HG02798 (cell line): Measurements from ENCODE around the gene ACVR1.

Experiments used
- ATAC-seq: cut with Tn5 transposase; IDR thresholded peaks from one replicate; pipeline ENCODE4 v1.9.1; 2021; ENCODE audit warnings: mild to moderate bottlenecking; ENCODE audit not compliant: unreplicated experiment, poor library complexity

Gene ACVR1

DNA sequence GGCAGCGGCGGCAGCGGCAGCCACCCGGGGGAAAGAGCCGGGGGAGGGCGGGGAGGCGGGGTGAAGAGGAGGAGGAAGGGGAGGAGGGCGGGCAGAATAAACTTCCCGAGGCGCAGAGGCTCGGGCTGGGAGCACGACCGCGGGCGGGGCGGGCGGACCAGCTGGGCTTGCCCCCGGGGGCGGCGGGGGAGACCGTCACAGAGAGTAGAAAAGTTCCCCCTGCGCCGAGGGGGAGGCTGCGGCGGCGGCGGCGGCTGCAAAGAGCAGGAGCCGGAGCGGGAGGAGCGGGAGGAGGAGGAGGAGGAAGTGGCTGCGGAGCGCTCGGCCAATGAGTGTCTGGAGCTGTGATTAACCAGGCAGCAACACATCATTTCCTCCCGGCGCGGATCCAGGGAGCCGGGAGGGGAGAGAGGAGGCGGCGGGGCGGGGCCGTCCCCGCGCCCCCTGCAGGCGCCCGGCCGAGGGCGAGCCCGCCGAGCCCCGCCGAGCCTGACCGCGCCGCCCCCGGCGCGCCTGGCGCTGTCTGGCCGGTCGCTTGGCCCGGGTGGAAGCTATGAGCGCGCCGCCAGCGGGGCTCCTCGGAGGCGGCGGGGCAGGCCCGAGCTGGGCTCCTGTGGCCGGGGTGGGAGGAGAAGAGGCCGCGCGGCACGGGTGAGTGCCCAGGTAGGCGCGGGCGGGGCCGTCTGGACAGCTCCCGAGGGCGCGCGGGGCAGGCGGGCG is at the start of gene ACVR1:
ACVR1 (minus strand) TSS at position 265 of the 720 bp plus-strand sequence. CDS start 76,837 bp downstream, outside the sequence.
- ATAC-seq: peak; percentile 87

DNA sequence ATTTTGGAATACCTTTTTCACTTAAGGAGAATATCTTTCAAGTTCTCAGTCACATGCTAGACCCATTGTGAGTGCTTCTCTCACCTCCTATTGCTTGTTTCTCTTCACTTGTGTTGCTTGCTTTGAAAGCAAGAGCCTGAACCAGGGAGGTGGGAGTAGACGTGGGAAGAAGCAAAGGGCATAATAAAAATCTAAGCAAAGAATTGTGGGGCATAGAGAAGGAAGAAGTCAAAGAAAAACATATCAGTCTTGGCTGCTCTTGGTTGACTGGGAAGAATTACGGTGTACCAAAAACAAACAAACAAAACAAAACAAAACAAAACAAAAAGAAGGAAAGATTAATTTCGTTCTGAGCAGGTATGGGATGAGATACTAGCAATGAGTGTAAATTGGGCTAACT is 48.9 kb upstream of the ACVR1 start:
- no peak for ATAC-seq

DNA sequence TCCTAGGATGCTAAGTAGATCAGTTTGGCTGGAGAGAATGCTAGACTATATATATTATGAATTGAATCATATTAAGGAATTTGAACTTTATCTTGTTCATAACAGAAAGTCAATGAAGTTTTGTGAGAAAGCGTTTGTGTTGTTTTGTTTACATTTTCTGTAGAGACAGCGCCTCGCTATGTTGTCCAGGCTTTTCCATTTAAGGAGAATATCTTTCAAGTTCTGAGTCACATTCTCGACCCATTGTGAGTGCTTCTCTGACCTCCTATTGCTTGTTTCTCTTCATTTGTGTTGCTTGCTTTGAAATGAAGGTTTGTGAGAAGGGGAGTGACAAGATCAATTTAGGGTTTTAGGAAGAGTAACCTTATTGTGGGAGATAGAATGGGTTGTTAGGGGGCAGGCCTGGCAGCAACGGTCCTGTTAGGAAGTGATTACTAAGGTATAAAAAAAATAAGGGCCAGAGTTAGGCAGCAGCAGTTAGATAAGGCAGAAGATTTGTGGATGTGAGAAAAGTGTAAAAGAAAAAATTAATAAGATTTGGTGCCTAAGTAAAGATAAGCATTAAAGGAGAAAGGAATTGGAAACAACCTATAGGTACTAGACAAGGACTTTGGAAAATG is 47.6 kb upstream of the ACVR1 start:
- no peak for ATAC-seq

- no peak for ATAC-seq
Observed at GRCh38 chr2:157922815-157923214, 46.7 kb upstream of the ACVR1 start.

DNA sequence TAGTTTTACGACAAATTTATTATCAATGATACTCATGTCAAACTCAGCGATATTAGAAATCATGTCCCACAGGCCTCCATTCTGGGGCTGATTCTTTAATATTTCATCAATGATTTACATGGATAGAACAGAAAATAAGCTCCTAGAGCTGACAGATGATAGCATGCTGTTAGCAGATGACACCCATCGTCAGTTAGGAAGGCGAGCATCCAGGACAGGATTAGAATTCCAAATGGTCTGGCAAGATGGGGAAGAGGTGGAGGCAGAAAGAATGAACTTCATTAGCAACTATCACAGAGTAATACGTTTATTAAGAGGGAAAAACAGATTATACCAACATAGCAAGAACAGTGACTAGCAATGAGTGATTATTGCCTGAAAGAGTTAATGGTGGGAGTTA is 46.2 kb upstream of the ACVR1 start:
- ATAC-seq: no peak

DNA sequence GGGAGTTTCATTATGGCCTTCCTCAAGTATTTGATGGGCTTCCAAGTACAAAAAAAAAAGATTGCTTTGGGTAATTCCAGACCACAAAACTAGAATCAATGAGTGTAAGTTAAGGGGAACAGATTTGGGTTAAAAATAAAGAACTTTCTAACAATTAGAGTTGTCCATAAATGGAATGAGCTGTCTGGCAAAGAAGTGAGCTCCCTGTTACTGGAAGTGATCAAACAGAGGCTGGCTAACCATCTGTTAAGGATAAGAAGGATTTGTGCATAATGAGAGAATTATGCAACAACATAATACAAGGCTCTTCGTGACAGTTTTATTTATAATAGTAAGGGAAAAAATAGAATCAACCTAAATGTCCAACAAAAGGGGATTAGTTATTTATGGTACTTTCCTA is 44.6 kb upstream of the ACVR1 start:
- ATAC-seq: no peak

GRCh38 chr2:157919181-157919580 is 43.1 kb upstream of the ACVR1 start:
- no peak for ATAC-seq

GRCh38 chr2:157918319-157918718 is 42.2 kb upstream of the ACVR1 start:
- no peak for ATAC-seq

DNA sequence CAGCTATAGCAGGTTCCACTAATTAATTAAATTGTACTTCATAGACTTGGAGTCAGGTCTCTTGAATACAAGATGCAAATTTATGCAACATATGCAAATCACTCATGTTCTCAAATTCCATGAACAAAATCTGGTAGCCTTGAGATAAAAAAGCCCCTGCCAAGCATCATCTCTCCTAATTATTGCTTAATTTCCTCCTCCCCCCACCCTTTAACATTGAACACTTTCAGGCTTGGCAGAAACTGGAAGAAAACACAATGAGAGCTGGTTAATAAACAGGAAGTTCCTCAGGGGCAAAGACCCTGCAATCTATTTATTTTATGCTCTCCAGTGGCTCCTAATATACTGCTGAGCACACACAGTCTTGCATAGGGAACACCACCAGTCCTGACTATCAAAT is 35.6 kb upstream of the ACVR1 start:
- ATAC-seq: no peak

DNA sequence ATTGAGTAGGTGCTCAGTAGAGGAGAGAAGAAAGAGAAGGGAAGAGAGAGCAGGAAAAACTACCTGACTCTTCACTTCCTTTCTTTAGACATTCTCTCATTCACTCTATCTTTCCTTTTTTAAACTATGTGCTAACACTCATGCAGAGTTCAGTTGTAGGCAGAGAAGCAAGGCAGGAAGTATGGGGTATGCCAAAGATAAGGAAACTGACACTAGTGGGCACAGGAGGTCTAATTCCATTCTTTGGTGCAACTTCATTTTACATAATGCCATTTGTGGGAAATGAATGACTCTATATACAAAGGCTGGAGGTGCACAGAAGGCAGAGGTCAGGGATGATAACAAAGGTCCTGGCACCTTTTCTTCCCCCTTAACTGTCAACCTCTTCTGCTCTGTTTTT is 35.1 kb upstream of the ACVR1 start:
- ATAC-seq: no peak

DNA sequence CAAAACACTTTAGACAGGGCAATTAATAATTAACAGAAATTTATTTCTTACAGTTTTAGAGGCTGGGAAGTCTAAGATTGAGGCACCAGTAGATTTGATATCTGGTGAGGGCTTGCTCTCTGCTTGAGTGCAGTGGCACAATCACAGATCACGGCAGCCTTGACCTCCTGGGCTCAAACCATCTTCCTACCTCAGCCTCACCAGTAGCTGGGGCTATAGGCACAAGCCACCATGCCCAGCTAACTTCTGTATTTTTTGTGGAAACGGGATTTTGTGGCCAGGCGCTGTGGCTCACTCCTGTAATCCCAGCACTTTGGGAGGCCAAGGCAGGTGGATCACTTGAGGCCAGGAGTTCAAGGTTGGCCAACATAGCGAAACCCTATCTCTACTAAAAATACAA is 29.0 kb upstream of the ACVR1 start:
- no peak for ATAC-seq

GRCh38 chr2:157903626-157904025 is 27.5 kb upstream of the ACVR1 start:
- ATAC-seq: no peak

GRCh38 chr2:157903151-157903550 is 27.0 kb upstream of the ACVR1 start:
- ATAC-seq: no peak

DNA sequence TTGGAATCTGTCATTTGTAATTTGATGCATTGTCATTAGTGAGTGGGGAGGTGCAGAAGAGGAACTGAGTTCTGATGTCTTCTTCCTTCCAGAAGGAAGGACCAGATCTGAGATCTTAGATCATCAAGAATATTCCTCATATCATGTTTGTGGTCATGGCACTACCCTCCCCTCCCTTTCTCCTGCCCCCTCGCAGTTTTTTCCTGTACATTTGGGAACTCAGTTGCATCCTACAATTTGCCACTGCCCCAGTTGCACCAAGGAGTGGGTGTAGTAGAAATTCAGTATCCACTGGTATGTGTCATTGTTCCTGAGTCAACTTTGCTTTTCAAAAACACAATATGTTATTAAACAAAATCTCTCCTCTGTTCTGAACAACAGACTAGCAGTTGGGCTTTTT is 26.6 kb upstream of the ACVR1 start:
- ATAC-seq: no peak

DNA sequence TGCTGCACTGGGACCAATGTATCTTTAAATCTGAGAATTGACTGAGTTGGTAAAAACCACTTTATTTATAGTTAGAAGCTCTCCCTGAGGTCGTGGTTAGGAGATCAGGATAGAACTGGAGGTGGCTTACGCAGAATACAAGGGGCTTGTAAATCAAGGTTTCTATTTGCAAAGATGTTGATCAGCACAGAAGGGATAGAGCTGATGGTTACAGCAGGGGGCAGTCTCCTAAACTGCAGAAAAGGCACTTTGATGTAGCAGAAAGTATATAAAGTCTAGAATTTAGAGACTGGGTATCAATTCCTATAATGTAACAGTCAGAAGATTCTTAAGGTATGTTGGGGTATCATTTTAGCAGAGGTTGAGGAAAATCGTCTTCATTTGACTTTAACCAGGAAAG is 25.2 kb upstream of the ACVR1 start:
- no peak for ATAC-seq

- ATAC-seq: no peak
Observed at GRCh38 chr2:157900684-157901083, 24.6 kb upstream of the ACVR1 start.

- ATAC-seq: no peak
Observed at GRCh38 chr2:157900203-157900602, 24.1 kb upstream of the ACVR1 start.

DNA sequence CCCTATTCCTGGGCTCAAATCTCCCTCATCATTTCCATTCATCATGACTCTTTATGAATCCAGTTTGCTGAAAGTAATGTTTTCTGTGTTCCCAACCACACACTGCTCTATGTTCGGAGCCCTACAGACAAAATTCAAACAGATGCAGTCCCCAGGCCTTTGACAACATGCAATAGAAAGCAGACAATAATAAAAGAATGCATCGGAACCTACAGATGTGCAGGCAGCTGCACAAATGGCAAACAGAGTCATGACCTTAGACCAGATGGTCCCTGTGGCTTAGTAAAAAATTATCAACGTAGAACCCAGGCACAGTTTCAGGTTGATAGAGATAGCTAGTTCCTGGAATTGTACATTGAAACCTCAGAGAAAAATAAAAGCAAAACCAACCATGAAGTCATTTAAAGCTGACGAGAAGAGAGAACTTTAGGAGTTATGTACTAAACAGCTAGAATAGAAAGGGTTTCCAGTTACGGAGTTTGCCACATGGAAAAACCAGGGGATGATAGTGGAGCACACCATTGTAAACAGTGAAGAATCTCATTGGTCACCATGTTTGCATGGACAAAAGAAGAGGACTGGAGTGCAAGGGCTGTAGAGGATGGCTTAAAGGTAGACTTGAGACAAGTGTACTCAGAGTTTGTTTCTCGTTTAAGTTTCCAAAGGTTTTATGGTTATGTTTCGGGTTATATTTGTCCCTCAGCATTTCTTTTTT is 23.2 kb upstream of the ACVR1 start:
- peak; percentile 83 for ATAC-seq

GRCh38 chr2:157898591-157898996 is 22.5 kb upstream of the ACVR1 start:
- ATAC-seq: peak; percentile 23

- peak; percentile 42 for ATAC-seq
Observed at GRCh38 chr2:157897106-157897971, 21.2 kb upstream of the ACVR1 start.

- no peak for ATAC-seq
Observed at GRCh38 chr2:157895531-157895930, 19.4 kb upstream of the ACVR1 start.
